NCI-H82 treated with DMSO at 0.1 percent for 48 hours (cell line): ENCODE measurements around the gene FLCN.
"Not testable (repeated sequence)": the region's sequence is repeated elsewhere in the genome, so short reads cannot be mapped to it uniquely, and the experiment has no call there.

Source experiments
- DNase-seq: peaks from one replicate; lab custom pipeline; 2025; ENCODE audit not compliant: unreplicated experiment; lab: John Stamatoyannopoulos, UW

Gene FLCN

GRCh38 chr17:17188586-17188985 lies 48.4 kb downstream of the FLCN start:
- no peak for DNase-seq

GRCh38 chr17:17186551-17187505 lies 50.1 kb downstream of the FLCN start:
- no peak for DNase-seq

- DNase-seq: no peak
Observed at GRCh38 chr17:17186051-17186450, 50.9 kb downstream of the FLCN start.

- DNase-seq: not testable (repeated sequence)
Observed at GRCh38 chr17:17184985-17185757, 51.8 kb downstream of the FLCN start.

- DNase-seq: no peak
Observed at GRCh38 chr17:17183744-17184143, 53.2 kb downstream of the FLCN start.

GRCh38 chr17:17182598-17183136 lies 54.3 kb downstream of the FLCN start:
- no peak for DNase-seq

GRCh38 chr17:17181666-17182597 lies 55.0 kb downstream of the FLCN start:
- no peak for DNase-seq

GRCh38 chr17:17180741-17181525 lies 56.0 kb downstream of the FLCN start:
- DNase-seq: no peak

- no peak for DNase-seq
Observed at GRCh38 chr17:17180141-17180603, 56.8 kb downstream of the FLCN start.

- no peak for DNase-seq
Observed at GRCh38 chr17:17179371-17179827, 57.6 kb downstream of the FLCN start.

- DNase-seq: no peak
Observed at GRCh38 chr17:17177176-17177575, 59.8 kb downstream of the FLCN start.

- no peak for DNase-seq
Observed at GRCh38 chr17:17176341-17176740, 60.6 kb downstream of the FLCN start.

GRCh38 chr17:17175917-17176316 lies 61.1 kb downstream of the FLCN start:
- no peak for DNase-seq

- DNase-seq: no peak
Observed at GRCh38 chr17:17175340-17175739, 61.6 kb downstream of the FLCN start.

- no peak for DNase-seq
Observed at GRCh38 chr17:17173921-17174320, 63.0 kb downstream of the FLCN start.

- no peak for DNase-seq
Observed at GRCh38 chr17:17172990-17173389, 64.0 kb downstream of the FLCN start.

GRCh38 chr17:17172001-17172939 lies 64.7 kb downstream of the FLCN start:
- no peak for DNase-seq

- no peak for DNase-seq
Observed at GRCh38 chr17:17171186-17171585, 65.8 kb downstream of the FLCN start.
